HepG2 (cell line): Measurements from ENCODE around the gene MTSS2. TPM values are rescaled to one million over a fixed set of nuclear protein-coding genes. Genes with fewer than 3 reads are reported as not detected.

Experiments
- CBX2 ChIP-seq, 2 experiments: fragments of 200-600 bp in 1 of 2; sonication (generic); formaldehyde crosslinking in 1 of 2; IDR thresholded peaks; 2 replicates each; pipeline versions ENCODE4 v1.7.0 to v1.8.1; 2018 to 2022; ENCODE audit warnings: low read depth in 2 of 2, low read length in 1 of 2, mild to moderate bottlenecking in 1 of 2, missing genetic modification reagents in 1 of 2
- CBX5 ChIP-seq: sonication (generic); formaldehyde crosslinking; IDR thresholded peaks from 2 replicates; pipeline ENCODE4 v1.4.0; 2020; ENCODE audit warnings: missing genetic modification reagents, borderline replicate concordance
- HIVEP1 ChIP-seq: sonication (generic); formaldehyde crosslinking; IDR thresholded peaks from 2 replicates; pipeline ENCODE4 v1.4.0; 2020; ENCODE audit warnings: mild to moderate bottlenecking, missing genetic modification reagents
- HNRNPLL ChIP-seq: fragments of 200-400 bp; formaldehyde crosslinking; IDR thresholded peaks from 2 replicates; pipeline ENCODE4 v1.6.1; 2017; ENCODE audit warnings: mild to moderate bottlenecking, low read depth, low read length; ENCODE audit not compliant: poor library complexity, severe bottlenecking
- MAFG ChIP-seq: sonication (generic); formaldehyde crosslinking; IDR thresholded peaks from 2 replicates; pipeline ENCODE4 v1.5.1; 2020; ENCODE audit warnings: mild to moderate bottlenecking, missing genetic modification reagents
- MXD4 ChIP-seq: IDR thresholded peaks from 2 replicates; pipeline ENCODE4 v1.6.1; 2016; ENCODE audit warnings: mild to moderate bottlenecking, missing biosample characterization, missing genetic modification reagents
- SNAI1 ChIP-seq: sonication (generic); formaldehyde crosslinking; IDR thresholded peaks from 2 replicates; pipeline ENCODE4 v1.5.0; 2020; ENCODE audit warnings: mild to moderate bottlenecking, missing genetic modification reagents, borderline replicate concordance
- TAF15 ChIP-seq: fragments of 200-400 bp; formaldehyde crosslinking; IDR thresholded peaks from one replicate; pipeline ENCODE4 v1.6.1; 2018; ENCODE audit warnings: mild to moderate bottlenecking, low read depth, low read length; ENCODE audit not compliant: poor library complexity, severe bottlenecking
- TEAD3 ChIP-seq: optimal IDR thresholded peaks from 2 replicates; pipeline ENCODE3; 2016; ENCODE audit warnings: borderline replicate concordance
- THYN1 ChIP-seq: sonication (generic); formaldehyde crosslinking; IDR thresholded peaks from 2 replicates; pipeline ENCODE4 v1.8.1; 2023; ENCODE audit warnings: low read depth, mild to moderate bottlenecking, moderate library complexity, missing genetic modification reagents, borderline replicate concordance
- ZBTB38 ChIP-seq: sonication (generic); formaldehyde crosslinking; IDR thresholded peaks from 2 replicates; pipeline ENCODE4 v1.5.1; 2020; ENCODE audit warnings: mild to moderate bottlenecking, missing genetic modification reagents
- ZFP1 ChIP-seq: IDR thresholded peaks from 2 replicates; pipeline ENCODE4 v1.6.1; 2016
- ZNF10 ChIP-seq: sonication (generic); formaldehyde crosslinking; IDR thresholded peaks from 2 replicates; pipeline ENCODE4 v1.4.0; 2020; ENCODE audit warnings: mild to moderate bottlenecking, low read depth, missing genetic modification reagents, borderline replicate concordance
- ZNF230 ChIP-seq: sonication (generic); formaldehyde crosslinking; IDR thresholded peaks from 2 replicates; pipeline ENCODE4 v1.4.0; 2020; ENCODE audit warnings: mild to moderate bottlenecking, missing genetic modification reagents
- ZNF232 ChIP-seq: sonication (generic); formaldehyde crosslinking; IDR thresholded peaks from 2 replicates; pipeline ENCODE4 v1.4.0; 2020; ENCODE audit warnings: missing genetic modification reagents, borderline replicate concordance
- ZNF629 ChIP-seq: sonication (generic); formaldehyde crosslinking; conservative IDR thresholded peaks from 2 replicates; pipeline ENCODE4 v1.5.0; 2020; ENCODE audit warnings: missing genetic modification reagents
- ZNF761 ChIP-seq: sonication (generic); formaldehyde crosslinking; conservative IDR thresholded peaks from 2 replicates; pipeline ENCODE4 v1.4.0; 2020; ENCODE audit warnings: mild to moderate bottlenecking, missing genetic modification reagents
- ZNF777 ChIP-seq: sonication (generic); formaldehyde crosslinking; IDR thresholded peaks from 2 replicates; pipeline ENCODE4 v1.4.0; 2020; ENCODE audit warnings: missing genetic modification reagents
- ZNF780A ChIP-seq: sonication (generic); formaldehyde crosslinking; IDR thresholded peaks from 2 replicates; pipeline ENCODE4 v1.8.0; 2022; ENCODE audit warnings: mild to moderate bottlenecking, missing genetic modification reagents, moderate library complexity
- ZNF790 ChIP-seq: sonication (generic); formaldehyde crosslinking; IDR thresholded peaks from 2 replicates; pipeline ENCODE4 v1.8.0; 2022; ENCODE audit warnings: missing genetic modification reagents, mild to moderate bottlenecking, borderline replicate concordance
- polyA plus RNA-seq, 8 experiments: library from polyadenylated mRNA; depleted of rRNA in 3 of 8; stranded (reverse) in 7 of 8; unstranded in 1 of 8; fragments of >200 nt; fragmentation: Illumina TruSeq in 4 of 8; extraction: Trizol in 4 of 8; gene quantifications; 2 replicates each; pipeline versions ENCODE4 v1.2.1 to v1.2.3, GENCODE V29; 2011 to 2016; ENCODE audit warnings: low read depth in 4 of 8, missing spikeins in 1 of 8, mixed read lengths in 1 of 8; ENCODE audit not compliant: insufficient read depth in 1 of 8
- total RNA-seq, 5 experiments: library from RNA; depleted of rRNA; stranded (reverse); fragments of >200 nt; fragmentation: Illumina TruSeq; extraction: Trizol; gene quantifications; 2 replicates each; pipeline ENCODE4 v1.2.3, GENCODE V29; 2016; ENCODE audit warnings: low read depth in 1 of 5
- TF ChIP-seq, protein P1 (sequence below): IDR thresholded peaks from 2 replicates; pipeline ENCODE4 v1.6.1; 2016; ENCODE audit warnings: missing biosample characterization, missing genetic modification reagents, low read depth
- TF ChIP-seq, protein P2 (sequence below): sonication (generic); formaldehyde crosslinking; IDR thresholded peaks from 2 replicates; pipeline ENCODE4 v1.4.0; 2020; ENCODE audit warnings: mild to moderate bottlenecking, missing genetic modification reagents
- TF ChIP-seq, protein P3 (sequence below): sonication (generic); formaldehyde crosslinking; IDR thresholded peaks from 2 replicates; pipeline ENCODE4 v1.8.0; 2022; ENCODE audit warnings: mild to moderate bottlenecking, missing genetic modification reagents, moderate library complexity
- TF ChIP-seq, protein P4 (sequence below): sonication (generic); formaldehyde crosslinking; IDR thresholded peaks from 2 replicates; pipeline ENCODE4 v1.5.0; 2020; ENCODE audit warnings: mild to moderate bottlenecking, missing genetic modification reagents

The MTSS2 gene
- total and polyA plus RNA-seq, 2 of the 13 experiments (the other 11 are each of a cell fraction or from before 2014, with no cell fraction given) = 132 to 242 TPM

DNA sequence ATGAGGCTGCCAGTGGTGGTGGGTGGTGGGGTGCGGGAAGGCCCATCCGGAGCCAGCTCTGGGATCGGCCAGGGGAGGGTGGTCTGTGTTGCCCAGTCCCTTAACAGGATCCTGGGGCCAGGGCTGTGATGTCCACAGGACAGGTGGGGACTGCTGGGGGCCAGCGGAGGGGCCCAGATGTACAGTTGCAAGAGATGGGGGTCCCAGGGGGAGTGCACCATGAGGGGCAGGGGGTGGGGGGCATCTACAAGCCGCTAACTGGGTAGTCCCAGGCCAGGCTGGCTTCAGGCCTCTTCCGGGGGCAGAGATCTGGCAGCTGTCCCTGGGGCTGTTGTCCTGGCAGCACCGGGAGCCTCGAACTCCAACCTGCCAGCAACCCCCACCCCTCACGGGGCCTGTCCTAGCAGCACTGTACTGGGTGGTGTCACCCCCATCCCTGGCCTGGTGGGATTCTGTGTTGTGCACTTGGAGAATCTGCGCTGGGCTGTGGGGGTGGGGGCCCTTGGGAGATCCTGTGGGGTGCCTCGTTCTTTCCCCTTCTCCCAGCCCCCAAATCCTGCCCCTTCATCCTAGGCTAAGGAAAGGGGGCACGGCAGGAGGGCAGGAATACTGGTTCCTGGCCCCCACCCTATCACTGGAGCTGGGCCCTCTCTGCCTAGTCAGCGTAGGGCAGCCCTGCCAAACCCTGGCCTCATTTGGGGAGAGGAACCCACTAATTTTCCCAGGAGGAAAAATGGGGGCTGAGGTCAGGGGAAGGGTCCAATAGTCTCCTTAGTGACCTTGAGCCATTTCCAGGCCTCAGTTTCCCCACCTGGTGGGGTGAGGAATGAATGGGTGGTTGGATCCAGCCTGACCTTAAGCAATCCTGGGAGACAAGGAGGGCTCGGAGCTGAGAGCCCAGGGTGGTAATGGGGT, 1.4 kb downstream of the MTSS2 start (continued):
- peak; percentile 6 for TF ChIP-seq TEAD3 (CRISPR knock-in tag)
- TF ChIP-seq ZBTB38 (CRISPR knock-in tag) = 0 out of 2 replicates have a peak, but pooled peaks have one; percentile 14
- no peak for TF ChIP-seq ZNF10 (CRISPR knock-in tag)
- TF ChIP-seq MAFG = 0 out of 2 replicates have a peak, but pooled peaks have one; percentile 42
- no peak for TF ChIP-seq ZNF790 (CRISPR knock-in tag)
- peak; percentile 70; the same call in 1 of the 2 replicates for TF ChIP-seq SNAI1
- TF ChIP-seq, protein P1, sequence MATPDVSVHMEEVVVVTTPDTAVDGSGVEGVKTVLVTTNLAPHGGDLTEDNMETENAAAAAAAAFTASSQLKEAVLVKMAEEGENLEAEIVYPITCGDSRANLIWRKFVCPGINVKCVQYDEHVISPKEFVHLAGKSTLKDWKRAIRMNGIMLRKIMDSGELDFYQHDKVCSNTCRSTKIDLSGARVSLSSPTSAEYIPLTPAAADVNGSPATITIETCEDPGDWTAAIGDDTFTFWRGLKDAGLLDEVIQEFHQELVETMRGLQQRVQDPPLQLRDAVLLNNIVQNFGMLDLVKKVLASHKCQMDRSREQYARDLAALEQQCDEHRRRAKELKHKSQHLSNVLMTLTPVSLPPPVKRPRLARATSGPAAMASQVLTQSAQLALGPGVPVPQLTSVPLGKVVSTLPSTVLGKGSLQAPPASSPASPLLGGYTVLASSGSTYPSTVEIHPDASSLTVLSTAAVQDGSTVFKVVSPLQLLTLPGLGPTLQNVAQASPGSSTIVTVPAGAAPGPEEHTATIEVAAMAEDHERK (CRISPR knock-in tag) = no peak
- no peak for TF ChIP-seq CBX2 (IDR thresholded peaks at IDR 0.05; ENCODE audit: low read depth, low read length)
- no peak for TF ChIP-seq CBX2 (CRISPR knock-in tag; IDR thresholded peaks at IDR 0.05; ENCODE audit: low read depth)
- no peak for TF ChIP-seq ZNF777 (CRISPR knock-in tag)
- TF ChIP-seq ZNF232 (CRISPR knock-in tag) = no peak
- TF ChIP-seq, protein P2, sequence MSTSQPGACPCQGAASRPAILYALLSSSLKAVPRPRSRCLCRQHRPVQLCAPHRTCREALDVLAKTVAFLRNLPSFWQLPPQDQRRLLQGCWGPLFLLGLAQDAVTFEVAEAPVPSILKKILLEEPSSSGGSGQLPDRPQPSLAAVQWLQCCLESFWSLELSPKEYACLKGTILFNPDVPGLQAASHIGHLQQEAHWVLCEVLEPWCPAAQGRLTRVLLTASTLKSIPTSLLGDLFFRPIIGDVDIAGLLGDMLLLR (CRISPR knock-in tag) = peak; percentile 22; the same call in 1 of the 2 replicates
- TF ChIP-seq ZFP1 (CRISPR knock-in tag) = no peak
- TF ChIP-seq MXD4 (CRISPR knock-in tag) = no peak
- peak; percentile 57; the same call in 1 of the 2 replicates for TF ChIP-seq ZNF230 (CRISPR knock-in tag)
- no peak for TF ChIP-seq TAF15
- no peak for TF ChIP-seq ZNF629 (CRISPR knock-in tag)
- TF ChIP-seq HNRNPLL = peak; percentile 41
- TF ChIP-seq CBX5 (CRISPR knock-in tag) = no peak
- no peak for TF ChIP-seq THYN1 (CRISPR knock-in tag)
- peak; percentile 56; the same call in 1 of the 2 replicates for TF ChIP-seq HIVEP1 (CRISPR knock-in tag)
- TF ChIP-seq, protein P3, sequence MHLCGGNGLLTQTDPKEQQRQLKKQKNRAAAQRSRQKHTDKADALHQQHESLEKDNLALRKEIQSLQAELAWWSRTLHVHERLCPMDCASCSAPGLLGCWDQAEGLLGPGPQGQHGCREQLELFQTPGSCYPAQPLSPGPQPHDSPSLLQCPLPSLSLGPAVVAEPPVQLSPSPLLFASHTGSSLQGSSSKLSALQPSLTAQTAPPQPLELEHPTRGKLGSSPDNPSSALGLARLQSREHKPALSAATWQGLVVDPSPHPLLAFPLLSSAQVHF (CRISPR knock-in tag) = no peak
- 0 out of 2 replicates have a peak, but pooled peaks have one; percentile 4 for TF ChIP-seq ZNF761 (CRISPR knock-in tag)
- TF ChIP-seq ZNF780A (CRISPR knock-in tag) = no peak
- TF ChIP-seq, protein P4, sequence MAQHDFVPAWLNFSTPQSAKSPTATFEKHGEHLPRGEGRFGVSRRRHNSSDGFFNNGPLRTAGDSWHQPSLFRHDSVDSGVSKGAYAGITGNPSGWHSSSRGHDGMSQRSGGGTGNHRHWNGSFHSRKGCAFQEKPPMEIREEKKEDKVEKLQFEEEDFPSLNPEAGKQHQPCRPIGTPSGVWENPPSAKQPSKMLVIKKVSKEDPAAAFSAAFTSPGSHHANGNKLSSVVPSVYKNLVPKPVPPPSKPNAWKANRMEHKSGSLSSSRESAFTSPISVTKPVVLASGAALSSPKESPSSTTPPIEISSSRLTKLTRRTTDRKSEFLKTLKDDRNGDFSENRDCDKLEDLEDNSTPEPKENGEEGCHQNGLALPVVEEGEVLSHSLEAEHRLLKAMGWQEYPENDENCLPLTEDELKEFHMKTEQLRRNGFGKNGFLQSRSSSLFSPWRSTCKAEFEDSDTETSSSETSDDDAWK = no peak
